Fibroblast of the aortic adventitia (primary cell): ENCODE results near the gene ATXN1. TPM values are rescaled to one million over a fixed set of nuclear protein-coding genes. Genes with fewer than 3 reads are reported as not detected.
A peak's percentile ranks its signal among the peaks of the same experiment; 100 is the strongest.

ENCODE experiments used
- DNase-seq: peaks from one replicate; pipeline ENCODE4 v3.0.0-alpha.2; 2010; ENCODE audit warnings: low read depth
- H3K4me3 ChIP-seq: 2 replicates; pipeline ENCODE4 v1.5.1; 2011; ENCODE audit warnings: low read depth, mild to moderate bottlenecking, control low read depth, low read length, moderate library complexity
- CTCF ChIP-seq: IDR thresholded peaks from 2 replicates; pipeline ENCODE4 v1.5.1; 2011; ENCODE audit warnings: mild to moderate bottlenecking, low read length, control low read depth, inconsistent platforms; ENCODE audit not compliant: insufficient read depth
- total RNA-seq: library from RNA; depleted of rRNA; stranded (reverse); fragments of >200 nt; gene quantifications from 2 replicates; pipeline ENCODE4 v1.2.3, GENCODE V29; 2012; ENCODE audit warnings: low replicate concordance

ATXN1 gene
- total RNA-seq, 1 donor, result 39.3 TPM

- no peak for TF ChIP-seq CTCF
- H3K4me3 ChIP-seq, result no peak overlapping the region
- no peak for DNase-seq
Measured at GRCh38 chr6:16324184-16324583, 437.1 kb downstream of the ATXN1 start.

- no peak for TF ChIP-seq CTCF
- H3K4me3 ChIP-seq, result no peak overlapping the region
- peak; percentile 62 for DNase-seq
Measured at GRCh38 chr6:16322666-16323312, 438.5 kb downstream of the ATXN1 start.

- no peak for TF ChIP-seq CTCF
- DNase-seq, result no peak
- no peak overlapping the region for H3K4me3 ChIP-seq
Measured at GRCh38 chr6:16321826-16322225, 439.4 kb downstream of the ATXN1 start.

GRCh38 chr6:16321341-16321710, 439.9 kb downstream of the ATXN1 start:
- H3K4me3 ChIP-seq, result no peak overlapping the region
- DNase-seq, result no peak
- TF ChIP-seq CTCF, result no peak

- no peak for DNase-seq
- H3K4me3 ChIP-seq, result no peak overlapping the region
- TF ChIP-seq CTCF, result no peak
Measured at GRCh38 chr6:16320533-16321340, 440.5 kb downstream of the ATXN1 start.

- no peak for TF ChIP-seq CTCF
- no peak overlapping the region for H3K4me3 ChIP-seq
- DNase-seq, result peak; percentile 95
Measured at GRCh38 chr6:16319813-16320532, 441.3 kb downstream of the ATXN1 start.
